ENCODE data around the gene PPP4R1. TPM values are rescaled to one million over a fixed set of nuclear protein-coding genes. Genes with fewer than 3 reads are reported as not detected.

PPP4R1 gene
- total RNA-seq, 1 experiment from 2014 or later: 51.0 TPM

DNA sequence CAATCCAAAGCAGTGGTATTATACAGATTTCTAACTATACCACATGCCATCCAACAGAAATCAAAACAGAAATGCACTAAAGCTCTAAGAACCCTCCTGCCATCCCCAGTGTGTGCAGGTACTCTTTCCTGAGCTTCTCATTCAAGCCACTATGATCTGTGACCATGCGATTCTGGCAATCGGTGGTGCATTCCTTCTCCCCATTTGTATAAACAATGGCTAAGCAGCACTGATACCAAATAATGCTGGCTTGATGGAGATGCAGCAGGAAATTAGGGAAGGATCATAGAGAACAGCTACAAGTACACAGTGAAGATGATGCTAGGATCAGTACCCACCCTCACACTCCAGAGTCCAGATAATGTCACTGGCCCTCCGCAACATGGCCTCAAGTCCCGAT, 51.8 kb downstream of the PPP4R1 start:
- in situ Hi-C loops (cut with HindIII; ENCODE audit: low pct_unique_long_range_greater_than_20kb, low sequenced_read_pairs): no loop called here
- no peak for DNase-seq (ENCODE audit: low read depth)

DNA sequence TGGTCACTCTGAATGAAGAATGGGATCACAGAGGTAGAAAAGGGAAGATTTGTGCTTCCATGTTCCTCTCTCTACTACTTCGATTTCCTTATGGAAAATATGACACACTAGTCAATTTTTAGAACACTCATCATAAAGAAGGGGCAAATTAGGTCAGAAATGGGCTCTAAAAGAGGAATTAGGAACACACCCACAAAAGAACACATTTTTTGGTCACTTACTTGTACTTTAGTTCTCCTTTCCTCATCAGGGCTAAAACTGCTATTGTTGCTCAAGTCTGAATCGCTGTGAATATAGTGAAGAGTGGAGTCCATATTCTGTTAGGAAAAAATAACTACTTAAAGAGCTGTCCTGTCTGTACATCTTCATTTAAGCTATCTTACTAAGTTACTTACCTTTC, 52.6 kb downstream of the PPP4R1 start:
- no peak for DNase-seq (ENCODE audit: low read depth)
- in situ Hi-C loops (cut with HindIII; ENCODE audit: low pct_unique_long_range_greater_than_20kb, low sequenced_read_pairs): no loop called here

DNA sequence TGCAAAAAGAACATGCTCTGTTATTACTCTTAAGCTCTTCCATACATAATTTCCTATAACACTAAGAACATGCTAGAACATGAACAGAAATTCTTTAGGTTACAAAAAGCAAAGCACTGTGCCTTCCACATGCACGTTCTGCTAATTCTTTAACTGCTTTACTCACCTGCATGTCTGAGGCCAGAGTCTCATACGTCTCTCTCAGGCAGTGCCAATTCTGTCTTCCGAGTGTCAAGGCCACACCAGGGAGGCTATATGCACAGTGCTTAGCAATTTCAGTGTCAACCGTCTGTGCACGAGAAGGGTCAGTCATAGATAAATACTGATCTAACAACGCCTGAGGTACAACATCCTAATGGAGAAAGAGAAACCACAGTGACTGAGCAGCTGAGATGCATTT, 55.1 kb downstream of the PPP4R1 start:
- in situ Hi-C loops (cut with HindIII; ENCODE audit: low pct_unique_long_range_greater_than_20kb, low sequenced_read_pairs): no loop called here
- no peak for DNase-seq (ENCODE audit: low read depth)

DNA sequence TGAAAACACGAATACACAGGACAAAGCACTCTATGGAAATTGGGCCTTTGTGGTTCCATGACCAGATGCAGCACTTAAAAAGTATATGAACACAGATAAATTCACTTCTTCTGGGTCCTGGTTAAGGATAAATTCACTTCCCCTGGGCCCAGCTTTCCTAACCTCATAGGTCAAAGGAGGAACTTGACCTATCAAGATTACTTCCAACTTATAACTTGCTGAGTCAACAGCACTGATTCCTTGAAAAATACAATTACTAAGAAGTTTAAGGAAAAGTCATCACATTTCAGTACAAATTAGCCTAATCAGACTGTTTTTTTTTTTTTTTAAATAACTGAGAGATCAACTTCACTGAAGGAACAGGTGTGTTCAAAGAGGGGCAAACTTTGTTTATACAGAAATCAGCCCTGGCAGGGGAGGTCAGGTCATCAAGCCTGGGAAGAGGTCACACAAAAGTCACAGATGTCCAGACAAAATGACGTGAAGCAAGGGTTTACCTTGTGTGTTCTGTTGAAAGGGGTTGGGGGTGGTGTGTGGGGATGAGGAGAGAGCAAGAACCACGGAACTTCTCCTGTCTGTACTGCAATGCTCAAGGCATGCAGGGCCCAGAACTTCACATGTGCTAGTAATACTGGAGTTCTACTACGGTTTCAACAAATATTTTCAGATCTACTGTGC, 55.8 kb downstream of the PPP4R1 start:
- in situ Hi-C loops (cut with HindIII; ENCODE audit: low pct_unique_long_range_greater_than_20kb, low sequenced_read_pairs): no loop called here
- DNase-seq (ENCODE audit: low read depth): no peak

DNA sequence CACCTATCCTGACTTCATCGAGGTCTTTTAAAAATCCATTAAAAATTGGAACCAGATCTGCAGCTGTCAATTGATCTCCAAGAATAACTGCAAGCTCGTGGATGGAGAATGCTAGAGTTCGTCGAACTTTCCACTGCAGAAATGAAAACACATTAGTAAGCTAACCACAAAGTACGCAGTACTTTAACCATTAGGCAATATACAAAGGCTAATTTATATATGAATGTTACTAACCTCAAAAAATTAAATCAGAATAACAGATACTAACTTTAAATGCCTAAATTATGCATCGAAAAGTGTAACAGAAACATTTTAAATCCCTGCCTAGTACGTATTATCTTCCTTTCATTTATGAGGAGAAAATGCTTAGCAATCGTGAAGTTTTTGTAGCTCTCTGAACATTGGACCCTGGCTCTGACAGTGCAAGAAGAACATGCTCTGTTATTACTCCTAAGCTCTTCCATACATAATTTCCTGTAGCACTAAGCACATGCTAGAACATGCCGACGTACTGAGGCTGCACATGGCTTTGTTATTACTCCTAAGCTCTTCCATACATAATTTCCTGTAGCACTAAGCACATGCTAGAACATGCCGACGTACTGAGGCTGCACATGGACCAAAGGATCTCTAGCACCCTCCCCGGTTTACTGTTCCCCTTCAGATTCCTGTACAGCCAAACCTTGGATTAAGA, 57.0 kb downstream of the PPP4R1 start:
- in situ Hi-C loops (cut with HindIII; ENCODE audit: low pct_unique_long_range_greater_than_20kb, low sequenced_read_pairs): no loop called here
- no peak for DNase-seq (ENCODE audit: low read depth)

DNA sequence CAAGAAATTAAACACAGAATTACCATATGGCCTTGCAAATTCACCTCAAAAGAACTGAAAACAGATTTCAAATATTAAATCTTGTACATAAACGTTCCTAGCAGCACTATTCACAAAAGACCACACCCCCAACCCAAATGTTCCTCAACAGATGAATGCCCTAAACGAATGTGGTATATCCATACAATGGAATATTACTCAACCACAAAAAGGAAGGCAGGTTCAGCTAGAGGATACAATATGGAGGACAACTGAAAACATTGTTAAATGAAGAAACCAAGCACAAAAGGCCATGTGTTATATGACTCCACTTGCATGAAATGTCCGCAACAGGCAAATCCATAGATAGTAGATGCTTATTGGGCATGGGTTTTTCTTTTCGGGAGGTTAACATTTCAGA, 61.7 kb downstream of the PPP4R1 start:
- in situ Hi-C loops (cut with HindIII; ENCODE audit: low pct_unique_long_range_greater_than_20kb, low sequenced_read_pairs): no loop called here

DNA sequence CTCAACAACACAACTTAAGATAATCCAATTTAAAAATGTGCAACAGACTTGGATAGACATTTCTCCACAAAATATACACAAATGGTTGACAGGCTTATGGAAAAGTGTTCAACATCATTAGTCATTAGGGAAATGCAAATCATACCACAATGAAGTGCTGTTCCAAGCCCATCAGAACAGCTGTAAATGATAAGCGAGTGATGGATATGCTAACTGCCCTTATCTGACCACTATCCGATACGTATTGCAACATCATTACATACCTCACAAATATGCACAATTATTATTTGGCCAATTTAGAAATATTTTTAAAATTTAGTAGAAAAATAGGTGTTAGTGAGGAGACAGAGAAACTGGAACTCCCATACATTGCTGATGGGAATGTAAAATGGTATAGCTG, 62.2 kb downstream of the PPP4R1 start:
- DNase-seq (ENCODE audit: low read depth): no peak
- in situ Hi-C loops (cut with HindIII; ENCODE audit: low pct_unique_long_range_greater_than_20kb, low sequenced_read_pairs): no loop called here

More for the DNA sequence above, 61.7 kb downstream of the PPP4R1 start:
- DNase-seq (ENCODE audit: low read depth): no peak

DNA sequence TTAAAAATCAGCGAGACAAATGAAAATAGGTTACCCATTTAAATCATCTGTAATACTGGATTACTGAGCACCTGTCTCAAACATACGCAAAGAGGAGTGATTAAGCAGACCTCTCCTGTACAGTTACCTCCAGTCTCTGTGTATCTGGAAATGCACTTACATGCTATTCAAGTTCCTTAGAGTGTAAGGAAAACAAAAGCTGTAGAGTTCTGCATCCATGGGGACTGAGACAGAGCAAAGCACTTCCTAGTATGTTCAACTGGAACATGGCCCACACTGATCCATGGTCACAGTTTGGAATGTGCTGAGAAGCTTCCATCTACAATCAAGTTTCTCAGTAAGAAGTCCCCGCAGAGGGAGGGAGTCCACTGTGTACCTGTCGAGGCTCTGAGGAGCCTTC, 63.9 kb downstream of the PPP4R1 start:
- in situ Hi-C loops (cut with HindIII; ENCODE audit: low pct_unique_long_range_greater_than_20kb, low sequenced_read_pairs): no loop called here
- no peak for DNase-seq (ENCODE audit: low read depth)

DNA sequence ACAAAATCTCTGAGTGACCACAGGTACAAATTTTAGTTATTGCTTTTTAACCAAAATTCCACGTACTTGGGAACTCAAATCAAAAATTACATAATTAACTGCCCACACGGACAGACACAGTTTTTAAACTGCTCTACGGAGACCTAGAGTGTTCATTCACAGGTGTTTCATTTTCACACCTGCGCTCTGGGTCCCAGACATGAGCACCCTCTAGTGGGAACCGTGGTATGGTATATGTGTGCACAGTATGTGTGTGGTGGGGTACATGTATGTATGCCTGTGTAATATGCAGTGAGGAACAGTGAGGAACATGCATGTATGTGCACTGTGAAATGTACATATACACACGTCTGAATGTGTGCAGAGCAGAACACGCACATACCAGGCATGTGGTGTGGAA, 65.0 kb downstream of the PPP4R1 start:
- DNase-seq (ENCODE audit: low read depth): no peak
- in situ Hi-C loops (cut with HindIII; ENCODE audit: low pct_unique_long_range_greater_than_20kb, low sequenced_read_pairs): no loop called here

DNA sequence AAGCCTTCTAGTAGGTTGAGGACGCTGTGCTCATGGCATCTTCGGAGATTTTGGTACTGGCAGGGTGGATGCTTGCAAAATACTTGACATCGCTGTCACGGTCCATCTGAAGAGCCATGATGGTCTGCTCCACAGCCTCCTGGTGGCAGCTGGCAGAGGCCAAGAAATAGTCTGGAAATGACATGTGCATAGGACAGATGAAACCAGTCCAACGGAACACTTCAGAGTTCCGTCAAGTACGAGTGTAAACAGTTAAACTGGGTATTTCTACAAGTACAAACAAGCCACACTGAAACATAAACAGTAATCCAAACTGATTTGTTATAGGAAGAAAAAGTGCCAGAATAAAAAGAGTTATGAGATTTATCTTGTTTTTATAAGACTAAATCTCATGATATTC, 66.6 kb downstream of the PPP4R1 start:
- in situ Hi-C loops (cut with HindIII; ENCODE audit: low pct_unique_long_range_greater_than_20kb, low sequenced_read_pairs): no loop called here
- no peak for DNase-seq (ENCODE audit: low read depth)

DNA sequence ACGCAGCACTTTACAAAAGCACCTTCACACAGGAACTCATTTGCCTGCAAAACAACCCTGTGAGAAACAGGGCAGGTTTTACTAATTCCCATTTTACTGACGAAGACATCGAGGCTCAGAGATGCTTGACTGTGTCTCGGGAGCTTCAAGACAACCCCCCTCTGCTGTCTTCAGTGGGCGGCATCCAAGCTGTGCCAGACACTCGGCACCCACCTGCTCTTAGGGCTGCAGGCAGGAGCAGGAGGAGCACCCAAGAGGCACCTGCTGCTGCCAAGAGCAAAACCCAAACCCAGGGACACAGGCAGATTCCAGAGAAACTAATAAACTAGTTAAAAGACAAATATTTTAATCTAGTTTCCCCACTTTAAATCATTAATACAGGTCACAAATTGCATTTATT, 67.9 kb downstream of the PPP4R1 start:
- no peak for DNase-seq (ENCODE audit: low read depth)

DNA sequence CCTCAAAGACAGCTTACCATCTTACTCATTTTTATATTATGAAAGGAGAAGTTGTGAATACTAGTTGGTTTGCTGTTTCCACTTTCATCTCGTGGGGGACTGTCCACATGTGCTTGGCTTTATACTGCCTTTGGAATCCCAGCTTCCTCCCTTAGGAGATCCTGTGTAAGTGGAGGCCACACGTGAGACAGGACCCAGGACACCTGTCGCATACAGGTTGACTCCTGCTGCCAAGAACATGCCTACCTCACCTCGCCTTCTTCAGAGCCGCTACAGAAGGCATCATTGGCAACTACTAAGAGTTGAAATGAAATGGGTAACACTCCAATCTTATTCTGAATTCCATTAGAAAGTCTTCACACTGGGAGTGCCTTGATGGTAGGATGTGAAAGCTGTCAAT, 69.3 kb downstream of the PPP4R1 start:
- no peak for DNase-seq (ENCODE audit: low read depth)
- in situ Hi-C loops (cut with HindIII; ENCODE audit: low pct_unique_long_range_greater_than_20kb, low sequenced_read_pairs): no loop called here

More for the DNA sequence above, 67.9 kb downstream of the PPP4R1 start:
- in situ Hi-C loops (cut with HindIII; ENCODE audit: low pct_unique_long_range_greater_than_20kb, low sequenced_read_pairs): no loop called here

DNA sequence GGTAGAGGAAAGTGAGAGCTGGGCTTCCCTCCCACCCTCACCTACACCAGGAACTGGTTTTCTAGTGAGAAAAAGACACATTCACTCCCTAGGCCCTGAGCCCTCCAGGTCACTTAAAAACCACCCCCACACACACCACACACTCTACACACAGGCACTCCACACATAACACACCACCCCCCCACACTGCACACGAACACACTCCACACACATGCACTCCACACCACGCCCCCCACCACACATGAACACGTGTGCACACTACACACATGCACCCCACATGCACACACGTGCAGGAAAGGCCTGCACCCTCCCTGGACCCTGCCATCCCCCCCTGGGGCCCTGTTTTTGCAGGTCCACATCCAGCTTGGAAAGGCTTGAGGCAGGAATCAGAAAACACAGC, 71.4 kb downstream of the PPP4R1 start:
- no peak for DNase-seq (ENCODE audit: low read depth)
- in situ Hi-C loops (cut with HindIII; ENCODE audit: low pct_unique_long_range_greater_than_20kb, low sequenced_read_pairs): no loop called here

DNA sequence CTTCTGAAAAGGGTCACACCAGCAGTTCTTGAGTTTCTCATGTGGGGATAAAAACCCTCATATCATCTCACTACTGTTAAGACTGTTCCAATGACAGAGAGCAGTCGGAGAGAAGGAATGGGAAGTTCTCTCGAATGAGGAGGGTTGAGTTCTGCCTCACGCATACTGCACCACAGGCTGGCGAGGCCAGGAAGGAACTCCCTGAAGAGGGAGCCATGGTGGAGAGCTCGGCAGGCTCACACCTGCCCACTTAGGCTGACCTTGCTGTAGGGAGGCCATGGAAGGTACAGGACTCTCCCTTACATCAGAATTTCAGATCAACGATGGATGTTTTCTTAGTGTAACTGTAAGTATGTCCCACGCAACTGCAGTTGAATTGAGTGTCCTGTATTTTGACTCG, 74.4 kb downstream of the PPP4R1 start:
- no peak for DNase-seq (ENCODE audit: low read depth)
- in situ Hi-C loops (cut with HindIII; ENCODE audit: low pct_unique_long_range_greater_than_20kb, low sequenced_read_pairs): no loop called here

DNA sequence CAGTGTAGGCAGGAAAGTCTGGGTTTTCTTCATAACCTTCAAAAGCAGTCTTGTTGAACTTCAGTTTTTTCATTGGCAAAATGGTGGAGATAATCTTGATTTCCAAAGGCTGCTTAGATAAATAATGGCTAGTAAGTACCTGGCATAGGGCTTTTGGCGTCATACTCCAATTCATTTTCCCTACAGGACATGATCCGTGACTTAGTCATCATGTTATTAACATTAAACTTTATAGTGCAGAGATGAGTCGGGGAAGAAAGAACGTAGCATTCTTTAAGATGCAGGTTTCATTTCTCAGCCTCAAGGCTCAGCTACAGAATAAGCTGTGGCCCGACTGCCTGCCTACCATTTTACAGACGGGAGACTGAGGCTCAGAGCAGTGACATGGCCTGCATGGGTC, 75.1 kb downstream of the PPP4R1 start:
- no peak for DNase-seq (ENCODE audit: low read depth)
- in situ Hi-C loops (cut with HindIII; ENCODE audit: low pct_unique_long_range_greater_than_20kb, low sequenced_read_pairs): no loop called here

DNA sequence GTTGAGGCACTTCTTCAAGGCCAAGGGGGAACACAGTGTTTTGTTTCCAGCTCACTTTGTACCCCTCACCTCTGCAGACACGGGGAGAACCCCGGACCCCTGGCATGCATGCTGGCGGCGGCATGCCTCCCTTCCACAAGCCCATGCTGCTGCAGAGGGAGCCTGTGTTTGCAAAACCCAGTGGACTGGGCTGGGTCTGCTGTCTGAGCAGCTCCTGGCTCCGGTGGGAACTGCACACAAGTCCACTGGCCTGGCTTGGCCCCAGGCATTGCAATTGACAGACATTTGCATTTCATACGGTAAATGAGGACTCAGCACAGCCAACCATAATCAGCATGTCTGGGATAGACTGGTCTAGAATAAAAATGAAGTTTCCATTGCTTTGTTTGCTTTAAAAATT, 76.7 kb downstream of the PPP4R1 start:
- no peak for DNase-seq (ENCODE audit: low read depth)
- in situ Hi-C loops (cut with HindIII; ENCODE audit: low pct_unique_long_range_greater_than_20kb, low sequenced_read_pairs): no loop called here

DNA sequence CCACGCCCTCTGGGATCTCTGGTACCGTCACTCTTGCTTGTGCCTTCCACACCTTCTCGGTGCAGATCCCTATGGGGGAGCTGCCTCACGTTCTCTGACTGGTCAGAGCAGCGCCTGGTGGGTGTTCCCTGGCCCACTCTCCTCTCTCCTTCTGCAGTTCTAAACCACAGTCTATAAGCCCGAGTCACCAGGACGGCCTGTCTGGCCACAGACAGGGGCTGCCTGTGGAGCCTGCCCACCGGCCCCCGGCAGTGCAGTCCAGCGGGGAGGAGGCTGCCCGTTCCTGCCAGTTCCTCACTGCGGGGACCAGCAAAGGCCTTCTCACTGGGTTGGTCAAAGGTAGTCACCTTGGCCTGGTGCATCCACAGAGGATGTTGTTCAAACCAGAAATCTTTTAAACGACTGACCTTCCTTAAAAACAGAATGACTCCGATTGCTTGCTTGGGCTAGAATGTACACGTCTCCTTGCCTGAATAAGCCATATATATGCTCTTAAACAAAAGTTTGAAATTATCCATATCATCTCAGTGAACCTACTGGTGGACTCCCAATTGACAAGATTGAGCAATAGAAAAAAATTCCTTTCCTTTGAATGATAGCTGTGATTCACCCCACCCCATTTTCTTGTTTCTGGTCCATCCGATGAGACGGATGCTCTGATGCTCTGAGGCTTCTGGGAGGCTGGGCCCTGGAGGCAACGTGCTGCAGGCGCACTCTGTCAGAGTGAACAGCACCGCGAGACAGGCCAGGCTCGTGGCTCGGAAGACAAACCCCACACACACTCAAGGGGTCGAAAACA, 77.8 kb downstream of the PPP4R1 start:
- DNase-seq (ENCODE audit: low read depth): no peak
- in situ Hi-C loops (cut with HindIII; ENCODE audit: low pct_unique_long_range_greater_than_20kb, low sequenced_read_pairs): no loop called here

DNA sequence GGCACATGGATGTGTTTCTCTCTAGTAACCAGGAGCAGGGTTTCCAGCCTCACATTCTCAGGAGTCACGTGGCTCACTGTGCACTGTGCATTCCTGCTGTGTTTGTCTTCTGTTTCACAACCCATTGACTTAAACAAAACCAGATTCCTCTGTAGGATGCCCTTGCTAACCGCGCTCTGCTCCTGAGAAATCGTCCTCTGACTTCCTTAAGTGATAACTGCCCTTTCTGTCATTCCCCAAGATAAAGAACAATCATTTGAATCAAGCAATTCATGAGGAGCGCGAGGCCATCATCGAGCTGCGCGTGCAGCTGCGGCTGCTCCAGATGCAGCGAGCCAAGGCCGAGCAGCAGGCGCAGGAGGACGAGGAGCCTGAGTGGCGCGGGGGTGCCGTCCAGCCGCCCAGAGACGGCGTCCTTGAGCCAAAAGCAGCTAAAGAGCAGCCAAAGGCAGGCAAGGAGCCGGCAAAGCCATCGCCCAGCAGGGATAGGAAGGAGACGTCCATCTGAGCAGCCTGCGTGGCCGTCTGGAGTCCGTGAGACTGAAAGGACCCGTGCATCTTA, 78.8 kb downstream of the PPP4R1 start:
- DNase-seq (ENCODE audit: low read depth): no peak
- in situ Hi-C loops (cut with HindIII; ENCODE audit: low pct_unique_long_range_greater_than_20kb, low sequenced_read_pairs): no loop called here

DNA sequence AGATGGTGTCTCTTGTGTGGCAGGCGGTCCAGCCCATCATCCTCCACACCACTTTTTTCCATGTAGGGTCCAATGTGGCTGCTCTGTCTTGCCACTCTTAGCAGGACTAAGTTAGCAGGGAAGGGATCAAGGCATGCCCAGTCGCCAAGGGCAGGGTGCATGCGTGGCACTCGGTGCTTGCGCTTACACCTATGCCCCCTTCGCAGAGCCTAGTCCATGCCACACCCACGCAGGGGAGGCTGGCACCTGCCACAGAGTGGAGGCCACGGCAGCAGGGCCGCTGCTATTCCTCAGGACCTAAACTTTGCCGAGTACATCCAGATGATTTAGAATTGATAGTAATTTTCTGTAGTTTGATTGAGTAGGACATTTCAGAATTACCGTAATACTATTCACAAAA, 79.5 kb downstream of the PPP4R1 start:
- in situ Hi-C loops (cut with HindIII; ENCODE audit: low pct_unique_long_range_greater_than_20kb, low sequenced_read_pairs): no loop called here

More for the DNA sequence above, 79.5 kb downstream of the PPP4R1 start:
- no peak for DNase-seq (ENCODE audit: low read depth)

Measured in Caki2 (cell line).